NCI-H774 (cell line): ENCODE data around the gene FSCN2.

Source experiments
- DNase-seq: peaks from one replicate; lab custom pipeline; 2025; lab: John Stamatoyannopoulos, UW

Gene FSCN2

DNA sequence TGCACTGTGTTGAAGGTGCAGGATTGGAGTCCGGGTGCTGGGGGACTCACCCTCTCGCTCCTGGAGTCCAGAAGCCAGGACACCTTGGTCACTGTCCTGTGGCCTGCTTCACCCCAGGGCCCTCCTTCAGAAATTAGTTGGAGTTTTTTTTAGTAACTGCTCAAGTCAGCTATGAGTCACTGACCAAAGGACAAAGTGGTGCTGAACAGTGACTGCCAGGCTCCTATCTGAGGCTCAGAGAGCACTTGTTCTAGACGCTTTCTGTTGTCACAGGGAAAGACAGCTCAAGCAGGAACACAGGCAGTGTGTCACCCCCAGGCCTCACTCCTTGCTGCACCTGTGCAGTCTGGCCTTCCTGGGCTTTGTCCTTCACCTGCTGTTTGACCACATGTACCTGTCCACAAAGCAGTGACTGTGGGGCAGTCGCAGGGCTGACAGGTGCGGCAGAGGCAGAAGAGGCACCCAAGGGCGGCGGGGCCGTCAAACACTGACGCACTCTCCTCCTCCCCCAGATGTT, 28.1 kb downstream of the FSCN2 start:
- DNase-seq = peak; percentile 84

DNA sequence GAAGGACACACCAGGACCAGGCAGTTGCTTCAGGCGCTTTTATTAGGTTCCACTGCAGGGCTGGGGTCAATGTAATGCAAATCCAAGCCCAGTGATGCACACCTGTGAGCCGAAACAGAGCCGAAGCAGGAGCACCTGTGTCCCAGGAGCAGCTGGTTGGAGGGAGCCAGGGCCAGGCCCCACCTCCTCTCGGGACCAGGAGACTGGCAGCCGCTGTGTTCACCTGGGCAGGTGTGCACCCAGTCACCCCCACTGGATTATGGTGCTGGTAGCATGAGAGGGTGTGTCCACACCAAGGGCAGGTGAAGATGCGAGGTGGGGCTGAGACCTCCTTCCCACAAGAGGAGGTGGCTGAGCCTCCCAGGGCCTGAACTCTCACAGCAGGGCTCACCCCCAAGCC, 28.7 kb downstream of the FSCN2 start:
- peak; percentile 74 for DNase-seq

DNA sequence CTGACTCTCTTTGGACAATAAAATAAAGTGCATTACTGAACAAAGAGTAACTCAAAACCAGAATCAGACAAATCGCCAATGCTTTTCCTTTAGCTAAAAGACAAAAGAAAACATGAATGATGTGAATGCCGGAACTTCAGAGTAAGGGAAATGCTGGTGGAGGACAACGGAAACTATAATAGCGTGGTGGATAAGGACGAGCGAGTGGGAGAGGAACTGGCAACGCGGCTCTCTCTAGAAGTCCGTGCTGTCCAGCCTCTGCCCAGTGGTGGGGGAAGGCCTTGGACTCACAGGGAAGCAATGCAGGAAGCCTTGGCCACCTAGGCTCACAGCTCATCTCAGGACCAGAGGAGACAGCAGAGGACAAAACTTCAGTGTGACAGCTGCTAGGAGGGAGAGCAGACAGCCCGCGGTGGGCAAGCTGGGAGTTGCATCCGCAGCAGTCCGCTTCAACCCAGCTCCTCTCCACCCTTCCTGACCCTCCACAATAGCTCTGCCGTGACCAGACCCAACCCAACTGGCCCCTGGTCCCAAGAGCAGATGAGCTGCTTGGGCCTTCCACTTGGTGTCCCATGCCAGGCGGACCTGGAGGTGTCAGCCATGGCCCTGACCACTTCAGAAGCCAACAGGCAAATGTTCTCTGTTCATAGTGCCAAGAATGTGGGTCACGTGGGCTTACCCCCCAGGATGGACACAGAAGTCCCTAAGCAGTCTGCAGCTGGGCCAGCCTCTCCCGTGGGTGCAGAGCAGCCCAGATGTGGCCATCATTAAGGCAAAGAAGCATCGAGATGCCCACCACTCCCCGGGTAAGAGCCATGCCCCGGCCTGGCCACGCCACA, 29.3 kb downstream of the FSCN2 start:
- no peak for DNase-seq

DNA sequence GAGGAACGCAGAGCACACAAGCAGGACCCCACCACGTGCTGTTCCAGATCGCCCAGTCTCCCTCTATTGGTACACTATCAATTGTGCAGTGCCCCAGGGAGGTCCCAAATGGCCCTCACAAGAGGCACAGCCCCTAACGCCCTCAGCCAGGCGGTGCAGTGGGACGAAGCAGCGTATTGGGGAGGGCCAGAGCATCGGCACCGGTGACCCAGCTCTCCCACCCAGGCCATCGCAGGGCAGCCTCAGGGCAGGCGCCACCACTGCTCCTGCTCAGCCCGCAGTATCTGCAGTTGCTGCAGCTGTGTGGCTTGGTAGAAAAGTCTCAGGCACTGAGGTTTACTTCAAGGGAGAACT, 29.9 kb downstream of the FSCN2 start:
- DNase-seq = no peak

DNA sequence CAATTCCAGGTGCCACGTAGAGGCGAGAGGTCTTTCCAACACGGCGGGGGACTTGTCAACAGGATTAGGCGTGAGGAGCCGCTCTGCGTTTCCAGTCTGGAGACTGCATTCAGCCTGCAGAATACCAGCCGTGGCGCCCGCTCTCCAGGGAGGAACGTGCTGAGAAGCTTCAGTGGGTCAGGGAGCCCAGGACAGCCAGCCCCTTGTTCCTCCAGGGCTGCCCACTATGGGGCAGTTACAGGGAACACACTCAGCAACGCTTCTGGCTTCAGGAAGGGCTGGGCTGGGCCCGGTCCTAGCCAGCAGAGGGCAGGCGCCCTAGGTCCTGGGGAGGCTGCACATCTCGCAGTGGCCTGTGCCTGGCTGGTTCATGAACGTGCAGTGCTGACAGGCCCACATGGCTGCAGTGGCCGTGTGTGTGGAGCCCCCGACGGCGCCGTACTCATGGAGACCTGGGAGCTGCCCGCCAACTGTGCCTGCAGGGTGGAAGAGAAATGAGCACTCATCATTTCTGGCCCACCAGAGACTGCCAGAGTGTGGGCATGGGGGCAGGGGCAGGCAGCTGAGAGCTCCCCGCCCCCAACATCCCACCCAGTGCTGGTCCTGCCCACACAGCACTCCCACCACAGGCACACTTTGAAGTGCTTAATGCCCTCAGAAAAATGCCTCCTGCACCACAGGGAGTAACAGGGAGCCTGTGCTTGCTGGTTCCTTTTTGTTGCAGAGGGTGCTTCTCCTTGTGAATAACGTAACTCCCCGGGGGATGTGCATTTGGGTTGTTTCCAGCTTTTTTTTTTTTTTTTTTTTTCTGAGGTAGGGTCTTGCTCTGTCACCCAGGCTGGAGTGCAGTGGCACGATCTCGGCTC, 31.0 kb downstream of the FSCN2 start:
- no peak for DNase-seq

DNA sequence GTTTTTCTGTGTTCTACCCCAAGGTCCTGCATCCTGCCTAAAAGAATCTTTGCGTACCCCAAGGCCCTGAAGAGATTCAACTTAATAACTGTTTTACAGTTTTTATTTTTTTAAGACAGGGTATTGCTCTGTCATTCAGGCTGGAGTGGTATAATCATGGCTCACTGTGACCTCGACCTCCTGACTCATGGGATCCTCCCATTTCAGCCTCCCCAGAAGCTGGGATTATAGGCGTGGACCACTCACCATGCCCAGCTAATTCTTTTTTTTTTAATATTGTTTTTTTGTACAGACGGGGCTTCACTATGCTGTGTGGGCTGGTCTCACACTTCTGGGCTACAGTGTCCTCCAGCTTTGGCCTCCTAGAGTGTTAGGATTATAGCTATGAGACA, 33.3 kb downstream of the FSCN2 start:
- no peak for DNase-seq

DNA sequence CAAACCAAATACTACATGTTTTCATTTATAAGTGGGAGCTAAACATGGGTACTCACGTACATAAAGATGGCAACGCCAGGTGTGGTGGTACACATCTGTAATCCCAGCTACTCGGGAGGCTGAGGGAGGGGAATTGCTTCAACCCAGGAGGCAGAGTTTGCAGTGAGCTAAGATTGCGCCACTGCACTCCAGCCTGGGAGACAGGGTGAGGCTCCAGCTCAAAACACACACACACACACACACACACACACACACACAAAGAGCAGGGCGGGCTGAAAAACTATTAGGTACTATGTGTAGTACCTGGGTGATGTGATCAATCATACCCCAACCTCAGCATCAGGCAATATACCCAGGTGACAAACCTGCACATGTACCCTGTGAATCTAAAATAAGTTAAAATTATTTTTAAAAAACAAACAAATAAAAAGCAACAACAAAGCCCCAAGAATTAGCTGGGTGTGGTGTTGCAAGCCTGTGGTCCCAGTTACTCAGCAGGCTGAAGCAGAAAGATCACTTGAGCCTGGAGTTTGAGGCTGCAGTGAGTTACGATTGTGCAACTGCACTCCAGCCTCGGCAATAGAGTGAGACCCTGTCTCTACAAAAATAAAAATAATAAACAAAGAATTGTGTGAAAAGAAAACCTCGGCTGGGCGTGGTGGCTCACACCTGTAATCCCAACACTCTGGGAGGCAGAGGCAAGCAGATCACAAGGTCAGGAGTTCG, 35.8 kb downstream of the FSCN2 start:
- no peak for DNase-seq

DNA sequence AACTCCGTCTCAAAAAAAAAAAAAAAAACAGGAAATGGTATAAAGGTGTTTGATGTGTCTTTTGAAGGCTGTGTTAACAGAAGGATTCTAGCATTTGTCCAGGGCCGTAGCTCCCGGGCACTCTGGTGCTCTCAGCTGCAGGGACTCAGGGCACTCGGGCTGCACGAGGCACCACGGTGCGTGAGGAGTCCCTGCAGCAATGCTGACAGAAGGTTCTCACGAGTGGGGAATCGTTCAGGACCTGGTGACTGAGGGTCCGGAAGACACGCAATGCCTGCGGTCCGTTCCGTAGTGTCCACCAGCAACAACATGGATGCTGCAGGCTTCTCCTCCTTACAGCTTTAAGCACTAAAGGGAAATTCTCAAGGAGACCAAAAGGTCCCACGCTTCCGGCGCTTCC, 36.6 kb downstream of the FSCN2 start:
- DNase-seq = no peak

DNA sequence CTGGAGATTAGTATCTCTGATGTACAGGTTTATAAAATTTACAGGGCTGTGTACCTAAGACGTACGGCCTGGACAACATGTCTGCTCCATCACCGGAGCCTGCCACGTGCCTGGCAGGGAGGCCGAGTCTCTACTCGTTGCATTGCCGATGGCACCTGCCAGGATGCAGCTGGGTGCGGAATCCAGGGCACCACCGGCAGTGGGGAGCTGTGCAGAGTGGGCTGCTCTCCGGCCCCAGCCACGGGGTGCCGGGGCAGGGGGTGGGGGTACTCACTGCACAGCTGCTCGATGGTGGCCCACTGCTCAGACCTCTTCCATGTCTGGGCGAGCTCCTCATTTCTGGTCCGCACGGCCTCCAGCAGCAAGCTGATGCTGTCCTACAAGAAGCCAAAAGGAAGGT, 37.1 kb downstream of the FSCN2 start:
- no peak for DNase-seq

DNA sequence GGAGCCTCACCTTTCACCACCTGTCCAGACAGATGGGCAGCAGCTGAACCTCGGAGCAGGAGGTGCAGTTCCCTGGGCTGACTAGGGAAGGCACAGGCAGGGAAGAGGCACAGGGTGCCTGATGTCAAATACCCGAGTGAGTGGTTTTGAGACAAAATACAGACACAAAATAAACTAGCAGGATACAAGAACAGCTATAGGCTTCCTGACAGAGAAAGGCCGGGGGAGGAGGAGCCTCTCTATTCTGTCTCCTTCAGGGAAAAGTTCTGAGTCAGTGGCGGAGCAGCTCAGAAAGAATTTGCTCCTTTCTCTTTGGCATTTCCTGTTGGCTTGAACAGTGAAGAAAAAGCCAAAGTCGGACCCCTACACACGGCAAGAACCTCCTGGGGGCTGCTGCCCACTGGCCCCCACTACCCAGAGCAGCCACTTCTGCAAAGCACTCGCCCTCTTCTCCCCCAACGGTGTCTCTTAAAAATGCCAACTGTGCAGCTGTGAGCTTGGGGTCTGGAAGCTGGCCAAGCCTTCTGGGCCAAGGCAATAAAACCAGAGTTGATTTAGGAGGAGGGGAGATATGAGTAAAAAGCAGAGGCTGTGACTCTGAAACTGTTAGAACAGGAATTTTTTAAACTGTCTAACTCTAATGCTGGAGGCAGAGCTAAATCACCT, 38.4 kb downstream of the FSCN2 start:
- DNase-seq = peak; percentile 85

DNA sequence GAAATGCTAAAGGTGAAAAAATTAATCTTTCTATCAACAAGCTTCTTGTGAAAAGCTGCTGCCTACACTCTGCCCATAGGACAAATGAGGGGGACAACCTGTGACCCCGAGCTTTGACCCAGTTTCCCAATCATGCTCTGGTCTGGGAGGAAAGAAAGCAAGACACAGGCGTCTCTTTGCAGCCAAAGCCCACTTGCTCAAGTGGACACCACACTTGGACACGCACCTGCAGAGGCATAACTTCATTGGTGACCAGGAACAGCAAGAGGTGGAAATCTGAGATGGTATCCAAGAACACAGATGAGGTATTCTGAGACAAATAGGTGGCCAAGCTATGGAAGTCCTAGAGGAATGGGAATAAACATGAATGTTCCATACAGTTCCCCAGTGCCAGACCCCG, 39.0 kb downstream of the FSCN2 start:
- no peak for DNase-seq

DNA sequence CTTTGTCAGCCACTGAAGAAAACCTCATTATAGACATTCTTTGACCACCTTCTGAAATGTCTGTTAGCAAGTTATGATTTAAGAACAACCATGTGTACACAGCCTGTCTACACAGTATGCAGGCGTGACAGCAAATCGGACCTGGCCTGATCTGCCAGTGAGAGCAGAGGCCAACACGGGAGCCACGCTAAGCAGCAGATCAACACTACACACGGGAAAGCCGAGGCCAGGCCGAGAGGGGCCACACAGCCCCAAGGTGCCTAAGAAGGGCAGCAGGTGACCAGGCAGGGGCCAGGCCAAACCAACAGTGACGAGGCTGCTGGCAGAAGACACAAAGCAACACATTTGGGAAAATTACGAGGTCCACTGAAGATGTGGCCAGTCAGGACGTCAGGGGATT, 40.2 kb downstream of the FSCN2 start:
- DNase-seq = no peak

DNA sequence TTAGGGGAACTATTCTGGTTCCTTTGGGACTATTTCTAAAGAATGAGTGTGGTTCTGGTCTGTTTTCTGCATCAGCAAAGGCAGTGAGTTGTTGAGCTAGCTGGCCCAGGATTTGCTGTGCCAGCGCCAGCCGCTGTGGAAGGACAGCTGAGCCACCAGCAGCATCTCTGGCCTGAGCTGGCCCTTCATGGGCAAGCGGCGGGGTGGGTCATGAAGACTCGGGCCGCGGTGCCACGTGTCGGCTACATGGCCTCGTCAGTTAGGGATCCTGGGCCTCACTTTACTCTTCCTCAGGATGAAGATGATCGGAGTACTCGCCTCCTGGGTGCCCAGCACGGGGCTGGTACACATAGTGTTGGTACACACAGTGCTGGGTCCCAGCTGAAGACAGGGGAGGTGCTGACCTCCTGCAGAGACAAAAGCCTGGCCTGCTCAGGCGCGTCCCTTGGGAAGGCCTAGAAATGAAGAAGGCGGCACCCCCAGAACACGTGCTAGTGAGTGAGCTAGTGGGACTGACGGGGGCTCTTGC, 41.9 kb downstream of the FSCN2 start:
- no peak for DNase-seq

DNA sequence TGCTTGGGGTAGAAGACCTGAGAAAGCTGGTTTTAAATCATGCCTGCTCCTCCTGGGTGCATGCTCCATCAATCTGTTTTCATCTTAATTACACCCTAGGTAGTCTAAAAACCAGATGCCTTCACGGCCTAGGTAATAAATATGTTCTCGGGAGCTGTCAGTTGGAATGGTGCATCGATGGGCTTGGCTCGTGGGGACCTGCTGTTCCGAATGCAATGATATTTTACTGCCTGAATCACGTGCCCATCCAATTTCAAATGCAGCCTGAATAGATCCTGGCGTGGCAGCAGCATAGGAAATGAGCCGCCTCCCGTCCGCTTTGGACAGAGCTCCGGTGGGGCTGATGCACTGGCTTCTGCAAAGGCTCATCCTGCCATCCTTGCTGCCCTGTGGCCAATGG, 42.8 kb downstream of the FSCN2 start:
- DNase-seq = no peak

DNA sequence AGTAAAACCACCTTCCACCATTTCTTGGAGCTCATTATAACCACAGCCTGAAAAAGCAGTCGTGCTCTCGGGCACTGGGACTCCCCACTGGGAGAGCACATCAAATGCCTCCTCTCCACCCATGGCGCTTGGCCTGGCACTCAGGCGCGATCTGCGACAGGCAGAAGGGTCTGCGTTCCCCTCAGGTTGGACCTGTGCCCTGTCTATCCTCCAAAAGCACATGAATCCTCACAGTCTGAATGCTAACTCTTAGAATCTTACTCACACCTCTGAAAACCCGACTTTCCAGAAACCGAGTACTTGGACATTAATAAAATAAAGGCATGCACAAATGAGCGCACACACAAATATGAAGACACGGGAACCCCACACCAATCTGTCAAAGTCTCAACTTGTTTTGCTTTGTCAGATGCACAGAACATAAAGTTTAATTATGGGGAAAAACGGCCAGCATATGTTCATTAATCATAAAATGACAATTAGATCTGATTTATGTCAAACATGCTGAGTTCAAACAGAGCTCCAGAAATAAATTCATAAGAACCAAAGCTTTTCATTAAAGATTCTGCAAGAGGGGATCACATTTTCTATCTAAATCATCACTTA, 44.5 kb downstream of the FSCN2 start:
- no peak for DNase-seq

DNA sequence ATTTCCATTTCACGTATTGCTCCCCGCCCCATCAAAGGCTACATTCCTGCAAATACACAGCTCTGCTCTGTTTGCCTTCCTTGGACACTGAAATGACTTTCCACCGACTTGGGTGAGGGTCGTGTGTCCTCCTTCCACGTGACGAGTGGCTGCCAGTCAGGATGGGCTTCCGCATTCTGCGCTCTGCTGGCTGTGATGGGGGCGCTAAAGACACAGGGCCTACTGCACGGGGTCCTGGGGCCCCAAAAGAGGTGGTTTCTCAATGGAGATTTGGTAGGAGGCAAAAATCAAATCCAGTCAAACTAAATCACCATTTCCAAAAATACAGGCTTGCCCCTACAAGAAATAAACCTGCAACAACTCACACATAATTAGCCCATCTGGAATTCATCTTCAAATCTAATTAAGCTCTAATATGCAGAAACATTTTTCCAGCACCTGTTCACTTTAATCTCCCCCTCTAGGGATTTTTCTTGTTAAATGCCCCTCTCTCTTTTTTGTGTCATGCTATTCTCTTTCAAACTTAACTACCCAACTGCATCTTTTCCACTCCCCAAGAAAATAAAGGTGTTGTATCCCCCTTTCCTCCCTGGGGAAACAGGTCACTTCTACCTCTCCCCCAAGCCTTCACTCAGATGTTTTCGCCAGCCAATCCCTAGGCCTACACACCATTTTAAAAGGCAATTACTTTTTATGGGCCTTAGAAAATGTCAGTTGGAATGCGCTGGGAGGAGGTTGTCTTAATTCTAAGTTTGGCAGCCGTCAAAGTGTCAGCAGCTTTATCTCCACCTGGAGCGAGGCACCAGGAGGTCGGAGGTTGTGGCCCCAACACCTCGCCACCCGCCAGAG, 45.8 kb downstream of the FSCN2 start:
- no peak for DNase-seq

DNA sequence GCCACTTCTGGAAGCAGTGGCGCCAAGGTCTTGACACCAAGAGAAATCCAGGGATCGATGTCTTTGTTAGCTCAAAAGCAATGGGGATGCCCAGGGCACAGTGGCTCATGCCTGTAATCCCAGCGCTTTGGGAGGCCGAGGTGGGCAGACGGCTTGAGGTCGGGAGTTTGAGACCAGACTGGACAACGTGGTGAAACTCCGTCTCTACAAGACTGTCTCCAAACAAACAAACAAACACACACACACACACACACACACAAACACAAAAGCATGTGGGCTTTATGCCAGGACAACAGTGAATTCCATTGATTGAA, 46.4 kb downstream of the FSCN2 start:
- DNase-seq = no peak

DNA sequence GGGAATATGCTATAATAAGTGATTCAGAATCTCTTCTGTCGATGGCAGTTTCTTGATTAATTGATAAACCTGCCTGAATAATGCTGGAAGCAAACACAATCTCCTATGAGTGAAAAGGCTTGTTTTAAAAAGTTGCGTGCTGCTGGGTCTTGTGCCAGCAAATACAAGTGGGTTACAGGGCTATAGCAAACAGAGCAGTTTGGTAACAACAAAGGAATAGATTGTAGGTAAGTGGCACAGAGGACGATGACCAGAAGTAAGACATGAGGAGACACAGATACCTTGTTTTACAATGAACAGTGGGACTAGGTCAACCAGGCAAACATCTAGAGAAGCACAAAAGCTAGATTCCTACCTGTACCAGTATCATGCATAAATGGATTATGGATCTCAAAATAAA, 47.7 kb downstream of the FSCN2 start:
- DNase-seq = peak; percentile 69

DNA sequence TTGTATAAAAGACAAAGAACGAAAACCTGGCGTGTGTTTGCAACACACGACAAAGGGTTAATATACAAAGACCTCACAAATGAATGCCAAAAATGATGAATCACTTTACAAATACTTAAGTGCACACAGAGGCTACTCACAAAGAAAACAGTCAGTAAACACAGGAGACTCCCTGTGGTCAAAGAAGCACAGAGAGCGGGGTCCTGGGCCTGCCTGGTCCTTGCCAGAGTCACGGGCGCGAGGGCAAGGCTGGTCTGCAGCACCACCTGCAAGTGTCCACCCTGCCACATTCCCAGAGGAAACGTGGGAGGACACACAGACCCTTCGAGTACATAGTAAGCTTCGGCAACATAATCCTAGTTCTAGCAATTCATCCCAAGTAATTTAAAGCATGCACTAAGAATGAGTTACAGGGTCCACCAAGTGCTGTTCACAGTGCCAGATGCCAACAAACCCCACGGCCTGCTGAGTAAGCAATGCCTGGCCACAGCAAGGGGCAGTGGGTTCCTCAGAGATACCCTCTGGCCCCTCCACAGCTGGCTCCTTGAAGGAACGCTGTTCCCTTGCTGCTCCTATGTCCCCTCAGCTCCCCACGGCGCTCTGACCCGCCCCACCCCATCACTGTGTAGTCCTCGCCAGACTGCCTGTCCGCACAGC, 48.6 kb downstream of the FSCN2 start:
- DNase-seq = peak; percentile 43
